EH (cell line): ENCODE data around the gene USP4.

Experiments used
- DNase-seq: peaks from one replicate; pipeline ENCODE4 v3.0.0-alpha.2; 2015; ENCODE audit warnings: low read depth

Gene USP4

DNA sequence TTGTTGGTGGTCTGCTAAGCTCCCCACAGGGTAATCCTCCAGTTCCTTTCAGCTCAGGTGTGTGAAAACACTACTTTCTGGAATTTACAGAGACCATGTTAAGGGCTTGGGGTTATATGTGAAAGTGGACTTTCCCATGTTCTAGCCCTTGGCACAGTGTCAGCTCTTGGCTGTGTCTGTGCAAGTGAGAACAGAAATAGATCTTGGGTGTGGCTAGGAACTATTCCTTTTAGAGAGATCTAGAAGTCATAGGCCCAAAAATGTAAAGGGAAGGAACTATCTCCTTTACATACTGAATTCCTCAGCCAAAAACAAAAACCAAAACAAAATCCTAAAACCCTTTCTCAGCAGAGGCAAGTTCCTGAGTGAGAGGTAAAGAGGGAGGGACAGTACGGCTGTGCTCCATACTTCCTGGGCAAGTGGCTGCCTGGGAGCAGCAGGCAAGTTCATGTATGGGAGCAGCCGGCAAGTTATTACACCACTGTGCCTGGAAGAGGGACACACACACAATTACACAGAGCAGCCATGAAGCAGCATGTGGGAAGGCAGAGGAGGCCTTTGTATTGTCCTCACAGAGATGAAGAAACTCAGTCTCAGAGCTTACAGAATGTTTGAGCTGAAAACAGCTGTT is 43.0 kb downstream of the USP4 start:
- DNase-seq, result peak; percentile 50

DNA sequence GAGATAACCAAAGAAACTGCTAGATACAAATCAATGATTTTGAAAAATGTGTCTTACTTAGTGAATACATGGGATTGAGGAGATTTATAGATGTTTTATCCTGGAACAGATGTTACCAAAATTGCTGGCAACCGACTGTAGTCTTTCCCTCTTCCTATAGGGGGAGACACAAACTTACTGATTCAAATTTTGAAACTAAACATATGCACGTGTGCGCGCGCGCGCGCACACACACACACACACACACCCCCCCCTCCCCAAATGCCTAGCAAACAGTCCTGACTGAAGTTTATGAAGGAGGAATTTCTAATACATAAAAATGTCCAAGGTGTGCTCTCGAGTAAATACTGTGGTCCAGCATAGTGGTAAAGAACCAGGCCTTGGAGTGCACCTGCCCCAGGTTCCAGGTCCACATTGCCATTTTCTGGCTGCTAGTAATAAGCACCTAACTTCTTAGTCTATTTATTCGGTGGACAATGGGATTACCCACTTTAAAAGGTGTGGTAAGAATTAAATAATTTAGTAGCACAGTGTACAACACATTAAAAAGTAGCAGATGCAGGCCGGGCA is 44.3 kb downstream of the USP4 start:
- peak; percentile 41 for DNase-seq

DNA sequence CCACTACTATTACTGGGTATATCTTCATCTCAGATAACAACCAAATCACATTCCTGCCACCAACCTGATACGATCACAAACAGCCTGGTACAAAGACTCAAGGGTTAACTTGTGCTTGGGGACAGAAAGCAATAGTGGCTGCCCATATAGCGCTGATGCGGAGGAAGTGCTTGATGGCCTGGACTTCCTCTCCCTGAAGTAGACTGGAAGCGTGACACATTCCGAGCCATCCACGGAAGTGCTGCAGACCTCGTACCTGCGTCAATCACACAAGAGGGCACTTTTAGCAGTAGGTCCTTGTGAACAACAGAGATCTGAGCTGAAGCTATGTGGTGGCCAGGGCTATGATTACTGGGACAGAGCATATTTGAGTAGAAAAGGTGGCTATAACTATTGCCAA is 45.5 kb downstream of the USP4 start:
- DNase-seq, result no peak

DNA sequence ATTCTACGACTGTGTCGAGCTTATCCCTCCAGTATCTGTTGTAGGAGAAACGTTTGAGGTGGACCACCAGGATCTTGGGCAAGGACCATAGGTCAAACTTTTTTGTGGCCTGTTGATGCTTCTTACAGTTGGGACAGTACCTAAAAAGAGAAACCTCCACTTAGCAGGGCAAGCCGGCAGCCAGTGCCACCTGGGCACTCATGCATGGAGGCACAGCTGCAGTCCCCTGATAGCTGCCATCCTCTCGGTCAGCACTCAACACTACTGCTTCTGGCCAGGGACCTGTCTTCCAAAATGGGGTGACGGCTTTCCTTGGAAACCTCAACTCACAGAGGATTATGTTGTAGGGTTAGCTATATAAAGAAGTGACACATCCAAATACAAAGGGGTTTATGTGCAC is 55.9 kb downstream of the USP4 start:
- no peak for DNase-seq

DNA sequence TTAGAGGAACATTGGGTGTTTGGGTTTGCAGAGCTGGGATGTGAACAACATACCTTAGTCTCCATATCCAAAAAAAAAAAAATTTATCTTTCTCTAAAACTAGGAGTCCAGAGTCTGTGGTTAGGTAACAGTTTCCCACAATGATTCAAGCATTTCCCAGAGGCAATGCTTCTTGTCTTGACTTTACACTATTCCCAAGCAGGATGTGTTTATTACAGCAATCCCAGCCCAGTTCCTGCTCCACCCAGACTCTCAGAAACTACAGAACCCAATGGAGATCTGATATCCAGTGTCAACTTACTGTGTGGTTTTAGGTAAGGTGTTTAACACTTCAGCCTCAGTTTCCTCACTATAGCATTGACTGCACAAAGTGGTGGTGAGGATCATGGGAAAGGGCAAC is 60.5 kb downstream of the USP4 start:
- DNase-seq, result peak; percentile 53

DNA sequence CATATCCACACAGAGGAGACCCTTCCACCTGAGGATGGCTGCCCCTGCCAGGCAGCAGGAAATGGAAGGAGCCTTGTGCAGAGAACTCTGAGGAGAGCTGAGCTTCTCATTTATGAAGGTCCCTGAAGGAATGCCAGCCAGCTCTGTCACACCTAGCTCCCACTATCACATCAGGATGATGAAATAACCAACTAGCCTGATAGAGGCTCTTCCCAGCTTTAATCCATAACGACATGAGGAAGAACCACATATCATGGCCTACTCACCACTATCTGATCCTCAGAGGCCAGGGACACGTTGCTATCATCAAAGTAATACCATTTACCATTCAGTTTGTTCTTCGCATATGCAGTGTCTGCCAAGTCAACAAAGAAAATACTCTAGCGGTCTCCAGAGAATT is 61.3 kb downstream of the USP4 start:
- no peak for DNase-seq

DNA sequence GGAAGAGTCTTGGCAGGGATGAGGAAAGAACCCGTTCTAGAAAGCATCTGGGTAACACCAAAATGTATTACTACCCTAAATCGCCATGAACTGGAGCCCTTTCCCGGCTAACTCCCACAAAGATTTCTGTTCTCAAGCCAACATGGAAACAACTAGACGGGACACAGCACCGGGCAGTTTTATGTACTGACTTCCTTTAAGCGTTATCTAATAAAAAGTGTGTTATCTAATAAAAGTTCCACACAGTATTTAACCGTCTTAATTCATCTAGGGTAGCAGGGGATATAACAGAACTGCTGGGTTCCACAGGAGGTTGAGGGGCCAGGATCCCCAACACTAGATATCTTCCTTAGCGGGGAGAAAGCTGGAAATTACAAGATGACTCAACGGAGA is 62.5 kb downstream of the USP4 start:
- DNase-seq, result no peak

DNA sequence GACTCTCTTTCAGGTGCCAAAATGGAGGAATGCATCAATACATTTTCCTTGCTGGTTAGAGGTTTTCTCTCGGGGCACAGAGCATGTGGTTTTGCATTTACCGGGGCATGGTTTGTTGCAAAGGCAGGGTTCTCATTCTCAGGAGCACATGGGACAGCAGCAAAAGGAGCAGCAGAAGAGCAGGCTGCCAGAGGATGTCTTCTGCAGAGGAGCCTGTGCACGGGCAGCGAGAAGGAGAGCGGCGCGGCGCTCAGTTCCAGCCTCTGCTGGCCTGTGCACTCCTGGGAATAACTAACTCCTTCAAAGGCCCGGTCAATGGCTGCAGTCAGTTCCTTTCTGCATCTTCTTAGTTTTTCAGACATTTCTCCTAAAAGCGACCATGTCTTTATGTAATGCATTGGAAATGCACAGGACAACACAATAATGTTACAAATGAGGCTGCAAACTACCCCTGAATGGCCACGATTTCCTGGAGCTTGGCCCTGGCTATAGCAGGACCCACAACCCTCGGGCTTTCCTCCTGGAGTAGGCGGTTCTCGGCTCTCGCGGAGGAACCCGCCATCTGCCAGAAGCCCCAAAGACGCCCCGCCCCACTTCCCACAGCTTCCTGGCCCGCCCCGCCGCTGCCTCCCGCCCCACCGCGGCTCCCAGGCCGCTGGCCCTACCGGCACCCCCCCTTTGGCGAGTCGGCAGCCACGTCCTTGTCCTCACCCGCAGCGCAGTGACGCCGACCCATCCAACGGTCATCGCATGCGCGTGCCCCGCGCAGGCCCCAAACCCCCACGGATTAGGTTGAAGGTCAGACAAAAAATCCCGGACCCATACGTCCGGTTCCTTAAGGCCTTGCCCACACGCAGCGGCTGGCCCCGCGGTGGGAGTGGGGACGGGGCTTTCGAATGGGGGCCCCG is 63.1 kb downstream of the USP4 start, which contains the start of gene C3orf62:
Gene C3orf62 (minus strand): TSS at position 758 of the 908 bp plus-strand sequence. CDS start 360 bp downstream, at position 398.
- DNase-seq, result peak; percentile 89

DNA sequence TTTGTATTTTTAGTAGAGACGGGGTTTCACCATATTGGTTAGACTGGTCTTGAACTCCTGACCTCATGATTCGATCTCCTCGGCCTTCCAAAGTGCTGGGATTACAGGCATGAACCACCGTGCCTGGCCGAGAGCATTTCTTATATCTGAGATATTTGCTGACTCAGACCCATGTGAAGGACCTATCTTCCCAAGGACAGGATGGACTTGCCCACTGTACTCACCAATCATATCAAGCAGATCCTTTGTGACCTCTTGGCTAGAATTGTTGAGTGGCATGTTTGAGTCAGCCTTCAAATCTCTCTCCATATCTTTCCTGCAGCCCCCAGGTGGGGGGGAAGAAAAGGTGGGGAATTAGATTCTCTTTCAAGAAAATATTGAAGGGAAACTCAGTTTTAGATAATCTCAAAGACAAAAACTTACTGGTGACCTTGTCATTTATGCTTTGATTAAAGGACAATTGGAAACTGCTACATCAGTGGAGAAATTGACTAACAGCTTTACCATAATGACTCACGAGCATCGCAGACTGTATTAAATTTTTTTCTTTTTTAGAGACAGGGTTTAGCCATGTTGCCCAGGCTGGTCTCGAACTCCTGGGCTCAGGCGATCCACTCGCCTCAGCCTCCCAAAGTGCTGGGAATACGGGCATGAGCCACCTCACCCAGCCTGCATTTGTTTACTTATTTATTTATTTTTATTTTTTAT is 65.9 kb downstream of the USP4 start:
- no peak for DNase-seq

DNA sequence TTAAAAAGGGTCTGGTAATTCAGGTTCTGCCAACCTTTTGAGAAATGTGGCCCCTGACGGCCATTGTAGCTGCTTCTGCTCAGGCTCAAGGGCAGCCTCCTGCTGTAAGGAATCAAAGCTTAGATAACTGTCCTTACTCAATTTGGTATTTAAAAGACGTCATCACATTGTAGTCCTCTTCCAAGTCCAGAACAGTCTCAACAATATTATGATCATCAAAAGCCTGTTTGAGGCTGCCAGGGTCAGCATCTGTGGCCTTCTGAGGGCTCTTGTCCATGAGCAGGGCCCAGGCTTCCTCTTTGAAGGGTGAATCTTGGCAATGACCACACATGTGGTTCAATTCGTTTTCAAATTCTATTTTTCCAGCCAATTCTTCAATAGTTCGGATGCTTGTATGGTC is 68.8 kb downstream of the USP4 start:
- DNase-seq, result no peak

DNA sequence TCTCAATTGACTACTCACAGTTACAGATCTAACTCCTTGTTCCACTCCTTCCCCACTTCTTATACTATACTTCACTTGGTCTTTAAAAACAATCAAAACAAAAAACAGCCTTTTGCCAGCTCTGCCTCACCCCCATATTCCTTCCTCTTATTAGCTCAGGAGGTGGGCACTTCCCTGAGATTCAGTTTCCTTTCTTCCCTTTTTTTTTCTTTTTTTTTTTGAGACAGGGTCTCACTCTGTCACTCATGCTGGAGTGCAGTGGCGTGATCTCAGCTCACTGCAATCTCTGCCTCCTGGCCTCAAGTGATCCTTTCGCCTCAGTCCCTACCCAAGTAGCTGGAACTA is 69.7 kb downstream of the USP4 start:
- DNase-seq, result no peak

DNA sequence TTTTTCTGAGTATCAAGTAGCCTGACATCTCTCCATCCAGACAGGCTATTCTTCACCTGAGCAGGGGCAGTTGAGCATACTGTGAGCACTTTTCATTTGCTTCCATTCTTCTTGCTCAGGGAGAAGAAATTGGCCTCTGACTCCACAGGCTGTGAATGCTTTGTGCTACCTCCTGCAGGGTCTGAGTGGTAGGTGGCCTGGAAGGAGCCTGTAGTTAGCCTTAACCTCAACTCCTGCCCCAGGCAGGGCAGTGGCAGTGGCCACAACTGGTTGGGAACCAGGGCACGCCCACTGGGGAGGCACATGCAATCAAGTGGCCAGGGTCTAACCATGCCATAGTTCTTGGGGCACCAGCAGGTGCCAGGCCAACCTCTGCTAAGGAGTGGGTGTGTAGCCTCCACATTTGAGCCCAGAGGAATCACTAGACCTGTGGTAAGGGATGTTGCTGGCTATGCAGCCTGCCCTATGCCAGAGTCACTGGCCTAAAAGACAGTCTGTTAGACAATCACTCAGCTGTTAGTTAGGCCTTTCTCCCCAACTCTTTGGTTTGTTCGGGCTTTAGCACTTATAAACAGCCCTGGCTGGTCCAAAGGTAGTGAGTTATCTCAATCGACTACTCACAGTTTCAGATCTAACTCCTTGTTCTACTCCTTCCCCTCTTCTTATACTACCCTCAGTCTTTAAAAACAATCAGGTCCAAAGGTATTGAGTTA is 70.3 kb downstream of the USP4 start:
- no peak for DNase-seq

DNA sequence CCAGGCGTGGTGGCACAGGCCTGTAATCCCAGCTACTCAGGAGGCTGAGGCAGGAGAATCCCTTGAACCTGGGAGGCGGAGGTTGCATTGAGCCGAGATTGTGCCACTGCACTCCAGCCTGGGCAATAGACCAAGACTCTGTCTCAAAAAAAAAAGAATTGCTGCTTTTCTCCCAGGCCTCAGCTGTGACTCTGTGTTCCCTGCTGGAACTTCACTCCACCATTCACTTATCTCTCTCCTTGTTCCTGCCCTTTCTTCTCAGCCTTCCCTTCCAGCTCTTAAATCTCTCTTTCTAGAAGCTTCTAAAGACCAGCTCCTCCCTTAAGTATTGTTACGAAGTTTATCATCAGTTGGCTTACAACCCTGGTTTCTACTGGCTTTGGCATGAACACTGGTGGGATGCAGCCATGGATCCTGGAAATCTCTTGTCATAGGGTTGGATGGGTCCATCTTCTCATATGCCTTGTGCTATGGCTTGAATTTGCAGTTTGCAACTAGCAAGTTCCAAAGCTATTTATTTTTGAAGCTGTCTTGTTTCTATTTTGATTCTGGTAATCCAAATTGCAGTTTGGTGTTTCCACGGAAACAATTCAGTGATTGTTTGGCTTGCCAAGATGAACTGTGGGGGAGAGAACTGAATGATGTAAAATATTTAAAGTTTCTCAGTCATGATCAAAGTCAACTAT is 73.3 kb downstream of the USP4 start:
- DNase-seq, result no peak

DNA sequence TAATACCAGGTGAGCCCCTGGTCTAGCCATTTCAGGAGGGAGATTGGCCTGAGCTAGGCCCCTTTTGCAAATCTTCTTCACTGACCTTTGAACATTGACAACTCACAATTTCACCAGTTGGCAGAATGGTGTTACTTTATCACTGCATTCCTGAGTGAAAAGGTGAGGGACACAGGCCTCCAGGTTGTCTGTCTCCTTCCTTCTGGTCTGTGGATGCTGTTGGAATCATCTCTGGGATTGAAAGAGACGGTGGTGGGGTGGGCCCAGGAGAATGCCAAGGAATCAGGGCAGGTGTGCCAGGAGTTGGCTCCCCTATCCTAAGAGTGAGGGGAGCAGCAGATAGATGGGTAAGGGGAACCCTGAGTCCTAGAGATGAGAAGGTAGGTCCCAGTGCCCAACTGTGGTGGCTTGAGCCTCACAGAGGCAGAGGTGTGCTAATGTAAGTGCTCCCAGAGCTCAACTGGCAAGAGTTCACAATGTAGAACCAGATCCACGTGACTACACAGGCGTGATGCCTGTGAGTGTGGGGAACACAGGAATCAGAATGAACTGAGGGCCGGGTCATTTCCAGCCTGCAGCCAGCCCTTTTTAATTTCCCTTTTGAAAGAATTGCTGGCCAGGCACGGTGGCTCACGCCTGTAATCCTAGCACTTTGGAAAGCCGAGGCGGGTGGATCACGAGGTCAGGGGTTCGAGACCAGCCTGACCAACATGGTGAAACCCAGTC is 74.0 kb downstream of the USP4 start:
- DNase-seq, result no peak

DNA sequence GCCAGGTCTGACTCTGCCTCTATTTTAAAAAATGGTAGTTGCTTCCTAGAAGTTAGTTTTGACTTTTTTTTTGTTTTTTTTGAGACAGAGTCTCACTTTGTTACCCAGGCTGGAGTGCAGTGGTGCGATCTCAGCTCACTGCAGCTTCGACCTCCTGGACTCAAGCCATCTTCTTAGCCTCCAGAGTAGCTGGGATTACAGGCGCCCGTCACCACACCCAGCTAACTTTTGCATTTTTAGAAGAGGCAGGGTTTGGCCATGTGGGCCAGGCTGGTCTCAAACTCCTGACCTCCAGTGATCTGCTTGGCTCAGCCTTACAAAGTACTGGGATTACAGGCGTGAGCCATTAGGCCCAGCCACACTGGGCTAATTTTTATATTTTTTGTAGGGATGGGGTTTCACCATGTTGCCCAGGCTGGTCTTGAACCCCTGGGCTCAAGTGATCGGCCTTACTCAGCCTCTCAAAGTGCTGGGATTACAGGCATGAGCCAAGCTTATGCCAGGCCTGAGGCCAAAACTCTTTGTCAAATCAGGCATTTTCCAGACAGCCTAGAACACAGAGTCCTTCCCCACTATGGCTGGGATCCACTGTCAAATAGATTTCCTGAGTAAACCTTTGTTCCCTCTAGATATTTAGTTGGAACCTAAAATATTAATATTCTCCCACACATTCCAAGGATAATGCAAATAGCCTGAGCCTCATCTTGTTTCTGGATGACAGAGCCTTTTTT is 76.5 kb downstream of the USP4 start:
- DNase-seq, result no peak

DNA sequence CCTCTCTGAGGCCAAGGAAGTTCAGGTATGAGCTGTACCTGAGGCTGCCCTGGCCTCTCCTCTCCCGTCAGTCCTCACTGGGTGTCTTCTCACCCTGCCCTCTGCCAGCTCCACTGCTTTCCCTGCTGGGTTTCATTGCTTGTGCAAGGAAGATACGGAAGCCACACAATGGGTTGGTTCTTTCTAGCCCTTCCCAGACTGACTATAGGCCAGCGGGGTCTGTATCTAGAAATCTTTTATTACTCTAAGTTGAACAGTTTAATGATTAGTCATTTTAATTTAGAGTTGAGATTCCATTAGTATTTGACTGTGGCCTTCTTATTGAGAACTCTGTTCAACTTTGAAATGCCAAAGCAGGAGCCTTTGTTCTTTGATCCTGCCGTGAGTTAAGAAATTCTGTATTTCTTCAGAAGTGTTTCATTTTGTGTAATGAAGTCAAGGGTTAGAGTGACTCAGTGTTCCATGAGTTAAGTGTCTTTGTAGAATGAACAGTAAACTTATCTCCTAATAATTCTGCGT is 79.0 kb downstream of the USP4 start:
- no peak for DNase-seq

DNA sequence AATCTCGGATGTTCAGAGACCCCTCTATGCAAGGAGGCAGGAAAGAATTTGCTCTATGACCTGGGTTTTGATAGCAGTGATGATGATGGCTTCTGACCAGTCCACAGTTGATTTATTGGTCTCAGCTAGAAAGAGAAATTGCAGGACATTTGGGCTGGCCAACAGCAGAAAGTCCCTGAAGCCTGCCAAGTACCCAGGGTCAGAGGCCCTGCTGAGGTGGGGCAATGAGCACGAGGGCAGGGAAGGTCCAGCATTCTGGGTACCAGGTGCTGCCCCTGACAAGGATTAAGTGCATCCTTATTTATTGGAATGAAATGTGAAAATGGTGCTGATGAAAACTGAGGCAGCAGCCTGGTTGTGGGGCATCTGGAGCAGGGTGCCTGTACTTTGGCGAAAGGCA is 82.7 kb downstream of the USP4 start:
- no peak for DNase-seq

DNA sequence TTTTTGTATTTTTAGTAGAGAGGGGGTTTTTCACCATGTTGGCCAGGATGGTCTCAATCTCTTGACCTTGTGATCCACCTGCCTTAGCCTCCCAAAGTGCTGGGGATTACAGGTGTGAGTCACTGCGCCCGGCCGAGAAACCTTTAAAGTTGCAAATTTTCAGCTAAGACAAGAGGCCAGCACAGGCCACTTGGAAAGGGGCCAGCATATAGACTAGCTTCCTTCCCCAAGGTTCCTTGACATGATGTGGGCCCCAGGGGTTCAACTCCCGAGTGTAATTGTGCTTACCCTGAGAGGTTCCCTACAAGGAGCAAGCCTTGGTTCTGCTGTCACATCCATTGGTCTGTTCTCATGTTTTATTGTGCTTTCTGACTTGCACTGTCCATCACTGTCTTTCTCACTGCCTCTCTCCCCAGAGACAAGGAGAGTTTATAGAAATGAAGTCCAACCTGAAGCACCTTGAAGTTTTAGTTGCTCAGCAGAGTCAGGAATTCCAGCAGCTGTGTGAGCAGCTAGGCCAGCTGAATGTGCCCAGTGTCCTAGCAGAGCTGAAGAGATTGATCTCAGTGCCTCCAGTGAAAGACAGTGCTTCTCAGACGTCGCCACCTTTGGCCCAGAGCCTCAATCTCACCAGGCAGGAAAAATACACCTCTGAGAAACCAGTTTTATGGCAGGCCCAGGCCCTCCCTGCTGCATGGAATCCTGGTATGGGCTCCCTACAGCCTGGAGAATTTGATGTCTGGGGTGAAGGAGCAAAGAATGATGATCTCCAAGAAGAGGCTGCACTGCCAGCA is 83.9 kb downstream of the USP4 start:
- DNase-seq, result no peak

DNA sequence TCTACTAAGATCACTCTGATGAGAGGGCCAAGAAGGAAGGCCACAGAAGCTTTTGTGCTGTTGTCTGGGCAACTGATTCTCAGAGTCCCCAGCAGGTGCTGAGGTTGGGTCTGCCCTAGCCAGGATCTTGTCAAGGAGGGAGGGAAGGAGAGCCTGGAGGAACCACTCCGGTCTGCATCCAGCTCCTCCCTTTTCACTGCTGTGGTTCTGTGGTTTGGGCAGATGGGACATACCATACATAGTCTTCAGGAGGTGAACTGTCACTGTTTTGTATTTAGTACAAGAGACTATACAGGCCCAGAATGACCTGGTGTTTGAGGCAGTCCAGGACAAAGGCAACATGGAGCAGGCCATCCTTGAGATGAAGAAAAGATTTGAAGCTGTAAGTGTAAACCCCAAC is 84.7 kb downstream of the USP4 start:
- peak; percentile 43 for DNase-seq
